ENCODE measurements around the gene VPS29. TPM values are rescaled to one million over a fixed set of nuclear protein-coding genes. Genes with fewer than 3 reads are reported as not detected.

The VPS29 gene
- total and polyA plus RNA-seq, 8 donors: 7.8 to 192 (median 152) TPM

DNA sequence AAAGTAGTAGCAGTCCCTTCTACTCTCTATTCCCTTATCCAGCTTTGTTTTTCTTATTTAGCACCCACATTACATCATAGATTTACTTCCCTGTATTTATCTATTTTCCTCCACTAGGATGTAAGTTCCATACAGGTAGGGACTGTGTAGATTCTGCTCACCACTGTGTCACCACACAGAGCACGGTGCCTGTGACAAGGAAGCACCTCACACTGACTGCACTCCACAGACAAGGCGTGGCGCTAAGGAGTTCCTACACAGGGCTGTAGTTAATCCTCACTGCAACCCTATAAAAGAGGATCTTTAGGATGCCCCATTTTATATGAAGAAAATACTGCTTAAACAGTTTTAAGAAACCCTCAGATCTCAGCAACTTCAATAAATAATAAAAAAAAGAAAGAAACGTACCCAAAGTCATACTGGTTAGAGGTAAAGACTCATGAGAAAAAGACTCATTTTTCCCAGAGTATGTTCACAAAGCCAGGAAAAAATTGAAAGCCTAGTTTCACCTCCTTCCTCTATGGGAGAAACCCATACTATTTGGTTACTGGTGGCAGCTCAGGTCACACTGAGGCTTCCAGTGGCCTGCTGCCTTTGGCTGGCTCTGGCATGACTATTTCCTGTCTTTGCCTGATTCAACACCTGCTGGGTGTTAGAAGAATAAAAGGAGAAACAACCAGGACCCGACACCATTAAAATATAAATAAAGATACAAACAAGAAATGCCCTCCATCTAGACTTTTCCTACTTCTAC is 37.1 kb upstream of the VPS29 start:
- H3K27me3 ChIP-seq: no peaks in the 10 kb centered on the region
- no peak for TF ChIP-seq POLR2A (IDR thresholded peaks at IDR 0.05)
- TF ChIP-seq EP300 (IDR thresholded peaks at IDR 0.05): no peak
- no peak for TF ChIP-seq POLR2AphosphoS5 (IDR thresholded peaks at IDR 0.05)
- TF ChIP-seq, protein P1, sequence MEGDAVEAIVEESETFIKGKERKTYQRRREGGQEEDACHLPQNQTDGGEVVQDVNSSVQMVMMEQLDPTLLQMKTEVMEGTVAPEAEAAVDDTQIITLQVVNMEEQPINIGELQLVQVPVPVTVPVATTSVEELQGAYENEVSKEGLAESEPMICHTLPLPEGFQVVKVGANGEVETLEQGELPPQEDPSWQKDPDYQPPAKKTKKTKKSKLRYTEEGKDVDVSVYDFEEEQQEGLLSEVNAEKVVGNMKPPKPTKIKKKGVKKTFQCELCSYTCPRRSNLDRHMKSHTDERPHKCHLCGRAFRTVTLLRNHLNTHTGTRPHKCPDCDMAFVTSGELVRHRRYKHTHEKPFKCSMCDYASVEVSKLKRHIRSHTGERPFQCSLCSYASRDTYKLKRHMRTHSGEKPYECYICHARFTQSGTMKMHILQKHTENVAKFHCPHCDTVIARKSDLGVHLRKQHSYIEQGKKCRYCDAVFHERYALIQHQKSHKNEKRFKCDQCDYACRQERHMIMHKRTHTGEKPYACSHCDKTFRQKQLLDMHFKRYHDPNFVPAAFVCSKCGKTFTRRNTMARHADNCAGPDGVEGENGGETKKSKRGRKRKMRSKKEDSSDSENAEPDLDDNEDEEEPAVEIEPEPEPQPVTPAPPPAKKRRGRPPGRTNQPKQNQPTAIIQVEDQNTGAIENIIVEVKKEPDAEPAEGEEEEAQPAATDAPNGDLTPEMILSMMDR (IDR thresholded peaks at IDR 0.05): no peak
- no peak overlapping the region for H3K4me3 ChIP-seq
- H3K4me1 ChIP-seq: peaks cover 29 to 60% (median 46%) of the 10 kb centered on the region in 4 donors
- DNase-seq: peak; percentile 43 to 45
- peak overlapping the region in 3 of 5 donors; percentile 61 to 64 (median 63) for H3K27ac ChIP-seq
- 76 to 90% (median 87%) methylated on average over 5 of the region's 5 CpGs for WGBS, 5 donors
- intact Hi-C loops (cut with DNase I; ENCODE audit: low total_unique reads): no loop called here
- H3K9me3 ChIP-seq: no peaks in the 10 kb centered on the region
- peaks cover 15 to 55% (median 48%) of the 10 kb centered on the region in 4 donors for H3K36me3 ChIP-seq

DNA sequence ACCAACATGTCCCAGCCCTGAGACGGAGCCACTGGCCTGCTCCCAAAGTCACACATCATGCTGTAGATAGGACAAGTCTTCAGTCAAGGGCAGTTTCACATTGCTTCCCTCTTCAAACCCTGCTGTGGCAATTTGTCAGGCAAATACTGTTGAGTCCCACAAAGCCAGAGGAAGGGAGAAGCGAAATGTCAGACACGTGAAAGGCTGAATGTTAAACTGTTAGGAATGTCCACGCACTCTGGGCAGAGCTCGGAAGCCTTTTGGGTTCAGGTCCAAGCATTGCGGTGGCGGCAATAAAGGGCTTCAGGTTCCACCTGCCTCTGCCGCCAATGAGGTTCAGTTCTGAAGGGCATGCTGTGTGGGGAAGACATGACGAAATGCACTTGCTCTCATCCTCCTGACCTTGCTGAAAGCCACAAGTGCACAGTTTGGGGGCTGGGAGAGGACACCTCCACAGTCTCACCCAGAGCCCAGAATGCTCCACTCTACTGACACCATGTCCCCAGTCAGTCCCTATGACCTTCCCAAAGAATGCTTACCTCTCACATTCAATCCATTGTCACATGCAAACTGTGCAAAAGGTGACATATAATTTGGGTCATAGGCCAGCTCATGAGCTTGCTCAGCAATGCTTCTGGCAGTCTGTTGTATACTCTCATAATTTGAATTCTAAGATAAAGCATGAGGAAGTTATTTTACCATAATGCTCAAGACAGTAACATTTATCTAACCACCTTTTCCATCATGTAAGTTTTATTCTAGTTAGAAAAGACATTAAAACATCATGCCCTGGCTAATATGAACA is 35.9 kb upstream of the VPS29 start:
- no peaks in the 10 kb centered on the region for H3K9me3 ChIP-seq
- H3K27me3 ChIP-seq: no peaks in the 10 kb centered on the region
- peak overlapping the region; percentile 58 to 64 (median 63) for H3K27ac ChIP-seq
- no peak for TF ChIP-seq EP300 (IDR thresholded peaks at IDR 0.05)
- TF ChIP-seq POLR2AphosphoS5 (IDR thresholded peaks at IDR 0.05): peak in 2 of 3 donors; percentile 17 to 32
- TF ChIP-seq, protein P1 (IDR thresholded peaks at IDR 0.05): no peak
- no peak for TF ChIP-seq POLR2A (IDR thresholded peaks at IDR 0.05)
- H3K36me3 ChIP-seq: peaks cover 15 to 56% (median 48%) of the 10 kb centered on the region in 4 donors
- intact Hi-C loops (cut with DNase I; ENCODE audit: low total_unique reads): no loop called here
- DNase-seq: peak; percentile 36 to 58
- WGBS, 5 donors: 33 to 66% (median 52%) methylated on average over 9 of the region's 9 CpGs
- H3K4me1 ChIP-seq: peaks cover 19 to 60% (median 41%) of the 10 kb centered on the region in 4 donors
- no peak overlapping the region for H3K4me3 ChIP-seq

DNA sequence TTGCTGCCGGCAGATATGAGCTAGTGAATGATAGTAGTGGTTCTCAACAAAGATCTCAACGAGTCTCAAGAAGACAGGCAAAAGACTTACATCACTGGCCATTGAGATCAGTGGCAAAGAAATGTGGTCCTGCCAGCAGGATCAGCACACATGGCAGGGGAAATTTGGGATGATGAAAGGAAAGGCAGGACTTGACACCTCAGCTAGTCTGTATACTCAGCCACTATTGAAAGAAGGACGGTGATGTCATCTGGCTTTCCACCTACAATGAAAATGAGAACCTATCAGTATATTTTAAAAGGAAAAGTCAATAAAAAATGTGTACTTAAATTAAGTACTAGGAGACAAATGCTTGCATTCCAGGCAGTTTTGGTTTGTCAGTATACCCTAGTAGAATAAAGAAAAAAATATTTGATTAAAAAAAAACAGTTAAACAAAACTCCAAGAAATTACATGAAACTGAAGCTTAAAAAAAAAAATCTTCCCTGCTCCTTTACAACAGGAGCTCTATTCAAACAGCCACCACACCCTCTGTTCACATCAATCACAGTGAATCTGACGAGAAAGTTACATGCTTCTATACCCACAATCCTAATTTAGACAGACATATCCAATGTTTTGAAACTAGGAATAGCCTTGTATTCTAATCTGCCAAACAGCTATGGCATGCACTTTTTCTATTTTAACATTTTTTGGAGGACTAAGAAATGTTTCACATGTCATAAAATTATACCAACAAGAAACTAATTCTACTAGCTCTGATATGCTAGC is 35.1 kb upstream of the VPS29 start:
- 68 to 81% (median 76%) methylated on average over 4 of the region's 4 CpGs for WGBS, 5 donors
- no peak overlapping the region for H3K4me3 ChIP-seq
- H3K4me1 ChIP-seq: peaks cover 13 to 60% (median 37%) of the 10 kb centered on the region in 4 donors
- peaks cover 15 to 59% (median 49%) of the 10 kb centered on the region in 4 donors for H3K36me3 ChIP-seq
- no peaks in the 10 kb centered on the region for H3K27me3 ChIP-seq
- H3K27ac ChIP-seq: peak overlapping the region; percentile 58 to 64 (median 63)
- no peak for DNase-seq
- no peaks in the 10 kb centered on the region for H3K9me3 ChIP-seq
- intact Hi-C loops (cut with DNase I; ENCODE audit: low total_unique reads): no loop called here
- no peak for TF ChIP-seq EP300 (IDR thresholded peaks at IDR 0.05)
- no peak for TF ChIP-seq POLR2AphosphoS5 (IDR thresholded peaks at IDR 0.05)
- TF ChIP-seq POLR2A (IDR thresholded peaks at IDR 0.05): no peak
- TF ChIP-seq, protein P1 (IDR thresholded peaks at IDR 0.05): no peak

DNA sequence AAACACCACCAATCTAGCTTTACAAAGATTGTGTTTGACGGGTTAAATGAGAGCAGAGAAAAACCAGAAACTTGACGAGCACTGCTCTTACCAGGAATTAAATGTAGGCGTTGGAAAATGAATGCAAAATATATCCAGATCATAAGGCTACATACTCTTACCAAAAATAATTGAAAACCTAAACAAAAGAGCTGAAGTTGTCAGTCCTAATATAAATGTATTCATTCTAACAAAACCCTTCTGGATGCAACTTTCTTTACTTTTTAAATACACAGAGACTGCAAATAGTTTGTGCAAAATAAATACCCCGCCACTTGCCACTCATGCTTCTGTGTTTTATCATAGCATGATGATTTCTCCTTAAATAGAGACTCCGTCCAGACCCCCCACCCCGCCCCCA is 32.9 kb upstream of the VPS29 start:
- TF ChIP-seq EP300 (IDR thresholded peaks at IDR 0.05) (no peak), POLR2AphosphoS5 (IDR thresholded peaks at IDR 0.05) (no peak), POLR2A (IDR thresholded peaks at IDR 0.05) (no peak)
- no peak overlapping the region for H3K27ac ChIP-seq
- H3K4me1 ChIP-seq: peaks cover 13 to 65% (median 42%) of the 10 kb centered on the region in 4 donors
- H3K36me3 ChIP-seq: peaks cover 15 to 63% (median 54%) of the 10 kb centered on the region in 4 donors
- intact Hi-C loops (cut with DNase I; ENCODE audit: low total_unique reads): no loop called here
- DNase-seq: no peak
- 69 to 81% (median 76%) methylated on average over 6 of the region's 6 CpGs for WGBS, 5 donors
- no peaks in the 10 kb centered on the region for H3K9me3 ChIP-seq
- H3K27me3 ChIP-seq: no peaks in the 10 kb centered on the region
- no peak overlapping the region for H3K4me3 ChIP-seq

All from stomach (tissue), 9 donors.